Measurements from ENCODE around the gene DENND1A.

GRCh38 chr9:123524866-123525265, 405.1 kb downstream of the DENND1A start:
- TF ChIP-seq, protein P1, sequence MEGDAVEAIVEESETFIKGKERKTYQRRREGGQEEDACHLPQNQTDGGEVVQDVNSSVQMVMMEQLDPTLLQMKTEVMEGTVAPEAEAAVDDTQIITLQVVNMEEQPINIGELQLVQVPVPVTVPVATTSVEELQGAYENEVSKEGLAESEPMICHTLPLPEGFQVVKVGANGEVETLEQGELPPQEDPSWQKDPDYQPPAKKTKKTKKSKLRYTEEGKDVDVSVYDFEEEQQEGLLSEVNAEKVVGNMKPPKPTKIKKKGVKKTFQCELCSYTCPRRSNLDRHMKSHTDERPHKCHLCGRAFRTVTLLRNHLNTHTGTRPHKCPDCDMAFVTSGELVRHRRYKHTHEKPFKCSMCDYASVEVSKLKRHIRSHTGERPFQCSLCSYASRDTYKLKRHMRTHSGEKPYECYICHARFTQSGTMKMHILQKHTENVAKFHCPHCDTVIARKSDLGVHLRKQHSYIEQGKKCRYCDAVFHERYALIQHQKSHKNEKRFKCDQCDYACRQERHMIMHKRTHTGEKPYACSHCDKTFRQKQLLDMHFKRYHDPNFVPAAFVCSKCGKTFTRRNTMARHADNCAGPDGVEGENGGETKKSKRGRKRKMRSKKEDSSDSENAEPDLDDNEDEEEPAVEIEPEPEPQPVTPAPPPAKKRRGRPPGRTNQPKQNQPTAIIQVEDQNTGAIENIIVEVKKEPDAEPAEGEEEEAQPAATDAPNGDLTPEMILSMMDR (IDR thresholded peaks at IDR 0.05): no peak
- no peak for TF ChIP-seq POLR2A (IDR thresholded peaks at IDR 0.05)
